Measurements from ENCODE around the gene FERMT3. TPM values are rescaled to one million over a fixed set of nuclear protein-coding genes. Genes with fewer than 3 reads are reported as not detected.

FERMT3 gene
- total RNA-seq, 1 experiment from 2014 or later, result 10.6 TPM

DNA sequence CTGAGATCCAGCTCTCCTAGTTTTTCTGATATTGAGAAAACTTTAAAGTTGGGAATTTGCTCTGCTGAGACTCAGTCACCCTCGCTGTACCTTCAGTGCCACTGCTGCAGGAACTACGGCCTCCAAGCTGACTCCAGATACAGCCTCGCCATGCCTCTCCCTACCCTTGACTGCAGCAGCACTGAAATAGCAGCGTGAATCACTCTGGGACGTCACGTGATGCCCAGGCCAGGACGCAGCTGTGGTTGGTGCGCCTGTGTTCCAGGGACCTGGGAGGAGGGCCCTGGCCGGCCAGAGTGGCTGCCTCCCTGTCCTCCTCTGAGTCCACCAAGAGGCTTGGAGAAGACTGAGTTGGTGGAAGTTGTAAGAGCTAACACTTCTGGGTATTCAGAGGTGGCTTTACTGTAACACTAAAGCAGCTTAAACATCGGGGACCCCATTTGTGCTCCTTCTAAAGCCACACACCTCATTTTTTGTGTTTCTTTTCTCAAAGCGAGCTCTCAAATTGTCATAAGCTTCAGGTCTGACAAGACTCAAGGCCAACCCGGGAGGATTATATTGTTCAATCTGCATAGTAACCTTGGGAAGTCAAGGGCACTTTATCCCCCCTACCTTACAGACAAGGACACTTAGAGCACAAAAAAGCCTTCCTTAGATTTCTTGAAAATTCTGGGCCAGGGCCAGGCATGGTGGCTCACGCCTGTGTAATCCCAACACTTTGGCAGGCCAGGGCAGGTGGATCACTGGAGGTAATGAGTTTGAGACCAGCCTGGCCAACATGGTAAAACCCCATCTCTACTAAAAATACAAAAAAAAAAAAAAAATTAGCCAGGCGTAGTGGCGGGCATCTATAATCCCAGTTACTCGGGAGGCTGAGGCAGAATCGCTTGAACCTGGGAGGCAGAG, 24.8 kb upstream of the FERMT3 start:
- Histone ChIP-seq H3K9ac (ENCODE audit: extremely low read depth, insufficient read length, low read length) (no peak overlapping the region), H3T11ph (ENCODE audit: low read length) (no peak overlapping the region), H4K20me1 (ENCODE audit: control insufficient read depth, insufficient read depth, insufficient read length) (peaks cover 3% of the 10 kb centered on the region), H3K4me1 (ENCODE audit: insufficient read depth, low read length) (peaks cover 4% of the 10 kb centered on the region; the same call in 1 of the 2 replicates), H2AFZ (ENCODE audit: low read length) (no peak overlapping the region), H3K27me3 (ENCODE audit: insufficient read depth, low read length) (no peaks in the 10 kb centered on the region; the same call in 1 of the 2 replicates), H3K23ac (ENCODE audit: insufficient read length, low read depth, low read length) (no peak overlapping the region), H2BK20ac (ENCODE audit: low read depth, low read length, poor library complexity, severe bottlenecking) (no peak overlapping the region), H2BK12ac (ENCODE audit: insufficient read length, low read depth, low read length) (no peak overlapping the region), H2AK5ac (ENCODE audit: insufficient read length, low read length) (no peak overlapping the region), H3K4ac (ENCODE audit: low read depth, low read length) (no peak overlapping the region), H3K18ac (ENCODE audit: insufficient read length, low read depth, low read length) (no peak overlapping the region), H3K27ac (ENCODE audit: insufficient read length, low read depth, low read length) (no peak overlapping the region), H4K91ac (ENCODE audit: insufficient read length, low read depth, low read length) (no peak overlapping the region), H2BK15ac (ENCODE audit: low read depth, low read length) (no peak overlapping the region), H3K4me2 (ENCODE audit: insufficient read depth, insufficient read length, low read length) (no peak overlapping the region), H3K79me2 (ENCODE audit: insufficient read depth, low read length) (no peaks in the 10 kb centered on the region), H3K56ac (ENCODE audit: insufficient read length, low read depth, low read length) (no peak overlapping the region), H3K79me1 (ENCODE audit: insufficient read depth, low read depth, low read length, poor library complexity, severe bottlenecking) (no peaks in the 10 kb centered on the region), H3K23me2 (ENCODE audit: insufficient read length, low read depth, low read length, poor library complexity, severe bottlenecking) (peaks cover 8% of the 10 kb centered on the region), H4K8ac (replicated peaks; ENCODE audit: insufficient read length, low read depth, low read length) (no peak overlapping the region), H4K5ac (ENCODE audit: insufficient read length, low read depth, low read length) (no peak overlapping the region), H2BK5ac (ENCODE audit: insufficient read length, low read length) (no peak overlapping the region), H3K9me3 (ENCODE audit: control insufficient read depth, low read depth, low read length) (no peaks in the 10 kb centered on the region), H2BK120ac (ENCODE audit: low read depth, low read length, poor library complexity, severe bottlenecking) (no peak overlapping the region), H3K14ac (ENCODE audit: insufficient read depth, low read length) (no peak overlapping the region)
- DNase-seq, result peak; percentile 89
- peaks cover 0 to 2% of the 10 kb centered on the region in 2 experiments; a peak in 2 of 5 replicates for H3K9me3 Mint-ChIP-seq
- TF ChIP-seq, protein P1, sequence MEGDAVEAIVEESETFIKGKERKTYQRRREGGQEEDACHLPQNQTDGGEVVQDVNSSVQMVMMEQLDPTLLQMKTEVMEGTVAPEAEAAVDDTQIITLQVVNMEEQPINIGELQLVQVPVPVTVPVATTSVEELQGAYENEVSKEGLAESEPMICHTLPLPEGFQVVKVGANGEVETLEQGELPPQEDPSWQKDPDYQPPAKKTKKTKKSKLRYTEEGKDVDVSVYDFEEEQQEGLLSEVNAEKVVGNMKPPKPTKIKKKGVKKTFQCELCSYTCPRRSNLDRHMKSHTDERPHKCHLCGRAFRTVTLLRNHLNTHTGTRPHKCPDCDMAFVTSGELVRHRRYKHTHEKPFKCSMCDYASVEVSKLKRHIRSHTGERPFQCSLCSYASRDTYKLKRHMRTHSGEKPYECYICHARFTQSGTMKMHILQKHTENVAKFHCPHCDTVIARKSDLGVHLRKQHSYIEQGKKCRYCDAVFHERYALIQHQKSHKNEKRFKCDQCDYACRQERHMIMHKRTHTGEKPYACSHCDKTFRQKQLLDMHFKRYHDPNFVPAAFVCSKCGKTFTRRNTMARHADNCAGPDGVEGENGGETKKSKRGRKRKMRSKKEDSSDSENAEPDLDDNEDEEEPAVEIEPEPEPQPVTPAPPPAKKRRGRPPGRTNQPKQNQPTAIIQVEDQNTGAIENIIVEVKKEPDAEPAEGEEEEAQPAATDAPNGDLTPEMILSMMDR (conservative IDR thresholded peaks at IDR 0.05), result no peak
- H3K36me3 Mint-ChIP-seq (ENCODE audit: insufficient read depth in 1 of 3, low read depth in 3 of 3), result peaks cover 18 to 31% (median 26%) of the 10 kb centered on the region in 3 experiments
- H3K27me3 Mint-ChIP-seq (ENCODE audit: low read depth), result no peaks in the 10 kb centered on the region; the same call in 1 of the 2 replicates
- WGBS (ENCODE audit: extremely low coverage, insufficient read length, low lambda C conversion rate), result no CpG with 5 or more reads among the region's 17 CpGs
- peaks cover 24 to 26% of the 10 kb centered on the region in 2 experiments for H3K4me1 Mint-ChIP-seq
- peak overlapping the region in 1 of 3 experiments; percentile 66; a peak in 2 of 7 replicates for H3K27ac Mint-ChIP-seq
- H3K4me3 Mint-ChIP-seq, result peak overlapping the region; percentile 6 to 60; a peak in 4 of 5 replicates
